GM21825 (cell line): ENCODE results near the gene CLCNKA.
"Not testable (repeated sequence)": the region's sequence is repeated elsewhere in the genome, so short reads cannot be mapped to it uniquely, and the experiment has no call there.

Source experiments
- ATAC-seq: cut with Tn5 transposase; IDR thresholded peaks from one replicate; pipeline ENCODE4 v1.9.1; 2021; ENCODE audit warnings: mild to moderate bottlenecking, moderate library complexity; ENCODE audit not compliant: unreplicated experiment

The CLCNKA gene

GRCh38 chr1:16017076-16017460, 4.8 kb upstream of the CLCNKA start:
- ATAC-seq = no peak

- no peak for ATAC-seq
These were observed 4.2 kb upstream of the CLCNKA start, which contains the start of gene HSPB7 for GRCh38 chr1:16017461-16018303. Gene HSPB7 (minus strand): TSS chr1:16018043. CDS start chr1:16017963, 80 bp downstream.

- ATAC-seq = no peak
These were observed 3.5 kb upstream of the CLCNKA start for GRCh38 chr1:16018308-16018707.

- ATAC-seq = no peak
These were observed 2.8 kb upstream of the CLCNKA start for GRCh38 chr1:16018749-16019643.

GRCh38 chr1:16019644-16020277, 2.1 kb upstream of the CLCNKA start:
- ATAC-seq = no peak

- no peak for ATAC-seq
These were observed 1.5 kb upstream of the CLCNKA start for GRCh38 chr1:16020325-16020724.

- ATAC-seq = not testable (repeated sequence)
These were observed 958 bp upstream of the CLCNKA start for GRCh38 chr1:16020878-16021277.

GRCh38 chr1:16022393-16022792, 557 bp downstream of the CLCNKA start:
- no peak for ATAC-seq

- no peak for ATAC-seq
These were observed 1.3 kb downstream of the CLCNKA start for GRCh38 chr1:16023050-16023653.

GRCh38 chr1:16026302-16026701, 4.5 kb downstream of the CLCNKA start:
- not testable (repeated sequence) for ATAC-seq

GRCh38 chr1:16026723-16027484, 5.1 kb downstream of the CLCNKA start:
- ATAC-seq = no peak

GRCh38 chr1:16028237-16029002, 6.6 kb downstream of the CLCNKA start:
- no peak for ATAC-seq

- ATAC-seq = not testable (repeated sequence)
These were observed 7.1 kb downstream of the CLCNKA start for GRCh38 chr1:16029003-16029268.

GRCh38 chr1:16029288-16029687, 7.5 kb downstream of the CLCNKA start:
- no peak for ATAC-seq

GRCh38 chr1:16031551-16031950, 9.7 kb downstream of the CLCNKA start:
- ATAC-seq = no peak

- peak; percentile 57 for ATAC-seq
These were observed 10.7 kb downstream of the CLCNKA start for GRCh38 chr1:16032388-16033102.

- not testable (repeated sequence) for ATAC-seq
These were observed 11.3 kb downstream of the CLCNKA start for GRCh38 chr1:16033103-16033632.

GRCh38 chr1:16036461-16036860, 14.6 kb downstream of the CLCNKA start:
- not testable (repeated sequence) for ATAC-seq

- no peak for ATAC-seq
These were observed 16.7 kb downstream of the CLCNKA start for GRCh38 chr1:16038620-16038912.
